Measurements from ENCODE around the gene CALD1.

- TF ChIP-seq EZH2 (IDR thresholded peaks at IDR 0.05; ENCODE audit: low read length) (no peak), CTCF (optimal IDR thresholded peaks at IDR 0.05 in 1 of 3, IDR thresholded peaks at IDR 0.05 in 1 of 3, conservative IDR thresholded peaks at IDR 0.05 in 1 of 3; ENCODE audit: extremely low read depth in 1 of 3, insufficient read depth in 2 of 3, low read length in 3 of 3) (no peak)
These were observed 15.1 kb upstream of the CALD1 start for GRCh38 chr7:134764365-134764764.

All from keratinocyte (primary cell).